Calu3 (cell line): Measurements from ENCODE around the gene TPH2. TPM values are rescaled to one million over a fixed set of nuclear protein-coding genes. Genes with fewer than 3 reads are reported as not detected.

Source experiments
- BruUV-seq: library from RNA; stranded (reverse); fragments of 400-500 nt; replicated peaks from 2 replicates; lab custom pipeline; 2021; lab: Mats Ljungman, UMichigan
- CTCF ChIA-PET: fragments of 300-600 bp; sonication (Branson Sonifier 250); formaldehyde crosslinking; loops from one replicate; lab custom pipeline; 2022; ENCODE audit warnings: antibody characterized with exemption; lab: Charles Lee
- DNase-seq: peaks from one replicate; pipeline ENCODE4 v3.0.0; 2022
- H3K27ac Mint-ChIP-seq: one replicate; pipeline ENCODE4 v1.8.0; 2022; ENCODE audit warnings: mixed read lengths; ENCODE audit not compliant: unreplicated experiment
- H3K27me3 Mint-ChIP-seq: one replicate; pipeline ENCODE4 v1.8.0; 2022; ENCODE audit warnings: mixed read lengths; ENCODE audit not compliant: unreplicated experiment
- H3K36me3 Mint-ChIP-seq: one replicate; pipeline ENCODE4 v1.8.0; 2022; ENCODE audit warnings: mild to moderate bottlenecking, moderate library complexity, mixed read lengths; ENCODE audit not compliant: insufficient read depth, unreplicated experiment
- H3K4me1 Mint-ChIP-seq: one replicate; pipeline ENCODE4 v1.8.0; 2022; ENCODE audit warnings: mild to moderate bottlenecking, low read depth, mixed read lengths; ENCODE audit not compliant: unreplicated experiment
- H3K4me3 Mint-ChIP-seq: one replicate; pipeline ENCODE4 v1.8.0; 2022; ENCODE audit warnings: mild to moderate bottlenecking, low read depth, moderate library complexity, mixed read lengths; ENCODE audit not compliant: unreplicated experiment
- H3K9me3 Mint-ChIP-seq: one replicate; pipeline ENCODE4 v1.8.0; 2022; ENCODE audit warnings: low read depth, mixed read lengths; ENCODE audit not compliant: unreplicated experiment
- intact Hi-C: fragments of 100-400 bp; cut with micrococcal nuclease; formaldehyde crosslinking; loops from one replicate; pipeline ENCODE4 v1.10.0; 2022; ENCODE audit not compliant: unreplicated experiment
- total RNA-seq: library from RNA; stranded (reverse); gene quantifications from 2 replicates; pipeline ENCODE4 v1.2.3, GENCODE V29; 2022
- TF ChIP-seq, protein P1 (sequence below): fragments of 200-600 bp; IDR thresholded peaks from one replicate; pipeline ENCODE4 v1.8.0; 2022; ENCODE audit warnings: antibody characterized with exemption; ENCODE audit not compliant: unreplicated experiment

Gene TPH2
- total RNA-seq, 1 experiment from 2014 or later: 0.38 TPM

DNA sequence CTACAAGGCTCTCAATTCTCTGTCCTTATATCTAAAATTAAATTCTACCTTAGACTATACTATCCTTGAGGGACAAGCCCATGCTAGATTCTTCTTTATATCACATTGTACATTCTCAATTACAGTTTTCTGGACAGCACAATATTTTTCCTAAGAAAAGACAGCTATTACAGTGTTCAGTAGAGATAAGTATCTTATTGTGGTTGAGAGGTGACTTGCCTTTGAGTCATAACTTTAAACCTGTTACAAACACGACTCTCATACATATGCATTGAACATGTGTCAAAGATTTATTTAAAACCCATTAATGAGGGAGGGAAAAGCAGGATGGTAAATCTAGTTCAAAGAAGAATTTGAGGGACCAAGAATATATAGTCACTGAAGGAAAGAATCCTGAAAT is 61.1 kb downstream of the TPH2 start:
- no peak for DNase-seq
- H3K27ac Mint-ChIP-seq: no peak overlapping the region
- intact Hi-C loops: no loop called here
- peaks cover 9% of the 10 kb centered on the region for H3K4me1 Mint-ChIP-seq
- BruUV-seq: no TSS peak
- no peaks in the 10 kb centered on the region for H3K36me3 Mint-ChIP-seq
- peaks cover 15% of the 10 kb centered on the region for H3K27me3 Mint-ChIP-seq
- CTCF ChIA-PET: interaction anchor here (0.5 kb wide), 1 partner anchor 154 kb away, joined by 4 read pairs; no protein-coding TSS in a partner anchor
- no peak overlapping the region for H3K4me3 Mint-ChIP-seq
- TF ChIP-seq, protein P1, sequence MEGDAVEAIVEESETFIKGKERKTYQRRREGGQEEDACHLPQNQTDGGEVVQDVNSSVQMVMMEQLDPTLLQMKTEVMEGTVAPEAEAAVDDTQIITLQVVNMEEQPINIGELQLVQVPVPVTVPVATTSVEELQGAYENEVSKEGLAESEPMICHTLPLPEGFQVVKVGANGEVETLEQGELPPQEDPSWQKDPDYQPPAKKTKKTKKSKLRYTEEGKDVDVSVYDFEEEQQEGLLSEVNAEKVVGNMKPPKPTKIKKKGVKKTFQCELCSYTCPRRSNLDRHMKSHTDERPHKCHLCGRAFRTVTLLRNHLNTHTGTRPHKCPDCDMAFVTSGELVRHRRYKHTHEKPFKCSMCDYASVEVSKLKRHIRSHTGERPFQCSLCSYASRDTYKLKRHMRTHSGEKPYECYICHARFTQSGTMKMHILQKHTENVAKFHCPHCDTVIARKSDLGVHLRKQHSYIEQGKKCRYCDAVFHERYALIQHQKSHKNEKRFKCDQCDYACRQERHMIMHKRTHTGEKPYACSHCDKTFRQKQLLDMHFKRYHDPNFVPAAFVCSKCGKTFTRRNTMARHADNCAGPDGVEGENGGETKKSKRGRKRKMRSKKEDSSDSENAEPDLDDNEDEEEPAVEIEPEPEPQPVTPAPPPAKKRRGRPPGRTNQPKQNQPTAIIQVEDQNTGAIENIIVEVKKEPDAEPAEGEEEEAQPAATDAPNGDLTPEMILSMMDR: no peak
- H3K9me3 Mint-ChIP-seq: no peaks in the 10 kb centered on the region

DNA sequence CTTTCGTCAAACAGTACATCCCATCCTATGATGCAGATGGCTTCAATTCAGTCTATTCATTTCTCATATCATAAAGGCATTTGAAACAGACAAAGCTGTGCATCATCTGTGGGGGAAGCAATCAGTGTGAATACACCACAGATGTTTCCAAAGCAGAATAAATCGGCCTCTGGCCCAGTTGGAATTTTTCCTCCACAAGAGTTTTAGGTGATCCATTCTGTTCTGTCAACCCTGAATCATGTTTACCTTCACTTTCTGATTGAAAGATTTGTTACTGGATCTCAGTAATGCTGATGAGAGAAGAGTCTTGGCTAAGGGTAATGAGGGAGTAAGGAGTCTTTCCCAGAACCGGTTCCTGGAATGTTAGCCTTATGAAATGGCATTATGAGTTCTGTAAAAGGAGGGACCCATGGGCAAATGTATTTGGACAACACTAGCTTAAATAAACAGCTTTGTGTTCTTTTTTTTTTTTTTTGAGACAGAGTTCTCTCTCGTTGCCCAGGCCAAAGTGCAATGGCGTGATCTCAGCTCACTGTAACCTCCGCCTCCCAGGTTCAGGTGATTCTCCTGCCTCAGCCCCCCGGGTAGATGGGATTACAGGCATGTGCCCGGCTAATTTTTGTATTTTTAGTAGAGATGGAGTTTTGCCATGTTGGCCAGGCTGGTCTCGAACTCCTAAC is 62.5 kb downstream of the TPH2 start:
- no peak for DNase-seq
- intact Hi-C loops: no loop called here
- Mint-ChIP-seq H3K27ac (no peak overlapping the region), H3K4me3 (no peak overlapping the region), H3K9me3 (no peaks in the 10 kb centered on the region), H3K4me1 (peaks cover 9% of the 10 kb centered on the region), H3K27me3 (peaks cover 28% of the 10 kb centered on the region), H3K36me3 (no peaks in the 10 kb centered on the region)
- no TSS peak for BruUV-seq
- CTCF ChIA-PET: no interaction called here
- TF ChIP-seq, protein P1: no peak

DNA sequence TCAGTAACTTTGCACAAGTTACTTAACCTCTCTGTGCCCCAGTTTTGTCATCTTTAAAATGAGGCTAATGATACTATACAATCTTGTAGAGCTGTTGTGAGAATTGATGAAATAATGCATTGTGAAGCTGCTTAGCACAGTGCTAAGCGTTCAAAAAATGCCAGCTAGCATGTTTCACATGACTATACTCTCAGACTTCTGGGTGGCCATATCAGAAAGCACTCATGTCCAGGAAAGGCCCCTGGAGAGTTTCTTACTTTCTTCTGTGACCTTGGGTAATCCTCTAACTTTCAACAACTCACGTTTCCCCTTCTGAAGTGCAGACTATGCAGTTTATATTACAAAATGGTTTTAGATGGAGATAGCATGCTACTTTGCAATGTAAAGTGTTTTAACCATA is 68.1 kb downstream of the TPH2 start:
- H3K27ac Mint-ChIP-seq: no peak overlapping the region
- TF ChIP-seq, protein P1: no peak
- DNase-seq: no peak
- no peaks in the 10 kb centered on the region for H3K9me3 Mint-ChIP-seq
- no TSS peak for BruUV-seq
- CTCF ChIA-PET: no interaction called here
- no peaks in the 10 kb centered on the region for H3K36me3 Mint-ChIP-seq
- H3K27me3 Mint-ChIP-seq: peaks cover 35% of the 10 kb centered on the region
- intact Hi-C loops: no loop called here
- no peak overlapping the region for H3K4me3 Mint-ChIP-seq
- H3K4me1 Mint-ChIP-seq: peaks cover 2% of the 10 kb centered on the region

DNA sequence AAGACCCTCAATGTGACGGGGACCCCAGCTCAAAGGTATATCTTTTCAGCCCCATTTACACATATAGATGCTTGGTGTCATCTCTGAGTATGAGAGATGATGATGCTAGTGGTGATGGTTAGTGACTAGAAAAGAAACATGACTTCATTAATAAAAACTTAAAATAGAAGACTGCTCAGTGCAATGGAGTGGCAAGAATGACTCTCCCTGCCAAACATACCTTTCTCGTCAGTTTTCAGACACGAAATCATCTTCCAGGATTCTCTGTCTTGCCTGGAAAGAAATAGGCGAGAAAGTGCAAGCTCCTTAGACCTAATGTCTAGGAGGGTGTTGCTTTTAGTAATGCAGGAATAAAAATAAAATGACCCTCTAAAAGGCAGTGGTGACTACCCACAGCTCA is 71.7 kb downstream of the TPH2 start:
- Mint-ChIP-seq H3K27me3 (peaks cover 15% of the 10 kb centered on the region), H3K36me3 (no peaks in the 10 kb centered on the region), H3K4me1 (peaks cover 8% of the 10 kb centered on the region), H3K9me3 (peaks cover 5% of the 10 kb centered on the region), H3K4me3 (no peak overlapping the region), H3K27ac (no peak overlapping the region)
- intact Hi-C loops: no loop called here
- TF ChIP-seq, protein P1: no peak
- CTCF ChIA-PET: interaction anchor here (1.3 kb wide), 1 partner anchor 16 kb away, joined by 3 read pairs; no protein-coding TSS in a partner anchor
- DNase-seq: no peak
- no TSS peak for BruUV-seq
